Smooth muscle cell (in vitro differentiated cells): ENCODE data around the gene GPAM. TPM values are rescaled to one million over a fixed set of nuclear protein-coding genes. Genes with fewer than 3 reads are reported as not detected.
"Not testable (repeated sequence)": the region's sequence is repeated elsewhere in the genome, so short reads cannot be mapped to it uniquely, and the experiment has no call there.

Experiments used
- DNase-seq: peaks from one replicate; lab custom pipeline; 2025; ENCODE audit not compliant: unreplicated experiment; lab: John Stamatoyannopoulos, UW
- H2AFZ ChIP-seq: fragments of 200-600 bp; sonication (generic); 2 replicates; pipeline ENCODE4 v1.6.0; 2016; ENCODE audit warnings: antibody characterized with exemption, low read depth, mild to moderate bottlenecking
- H3F3A ChIP-seq: fragments of 200-600 bp; sonication (generic); 2 replicates; pipeline ENCODE4 v1.6.0; 2017; ENCODE audit warnings: antibody characterized with exemption, low read depth
- H3K27ac ChIP-seq: fragments of 200-600 bp; sonication (generic); 2 replicates; pipeline ENCODE4 v1.5.1; 2016; ENCODE audit warnings: low read depth, mild to moderate bottlenecking
- H3K27me3 ChIP-seq: fragments of 200-600 bp; sonication (generic); 2 replicates; pipeline ENCODE4 v1.6.1; 2016; ENCODE audit warnings: low read depth, mild to moderate bottlenecking
- H3K36me3 ChIP-seq: fragments of 200-600 bp; sonication (generic); 2 replicates; pipeline ENCODE4 v1.5.1; 2016; ENCODE audit warnings: low read depth
- H3K4me1 ChIP-seq: fragments of 200-600 bp; sonication (generic); 2 replicates; pipeline ENCODE4 v1.5.1; 2016; ENCODE audit warnings: low read depth
- H3K4me2 ChIP-seq: fragments of 200-600 bp; sonication (generic); 2 replicates; pipeline ENCODE4 v1.6.0; 2016; ENCODE audit warnings: mild to moderate bottlenecking
- H3K4me3 ChIP-seq: fragments of 200-600 bp; sonication (generic); 2 replicates; pipeline ENCODE4 v1.5.1; 2016; ENCODE audit warnings: mild to moderate bottlenecking
- H3K79me2 ChIP-seq: fragments of 200-600 bp; sonication (generic); 2 replicates; pipeline ENCODE4 v1.6.0; 2016; ENCODE audit warnings: low read depth, mild to moderate bottlenecking
- H3K9ac ChIP-seq: fragments of 200-600 bp; sonication (generic); 2 replicates; pipeline ENCODE4 v1.6.0; 2016; ENCODE audit warnings: low read depth
- H3K9me3 ChIP-seq: fragments of 200-600 bp; sonication (generic); replicated peaks from 2 replicates; pipeline ENCODE4 v1.5.1; 2016; ENCODE audit warnings: low read depth
- H4K20me1 ChIP-seq: fragments of 200-600 bp; sonication (generic); 2 replicates; pipeline ENCODE4 v1.6.0; 2016; ENCODE audit warnings: low read depth
- CTCF ChIP-seq: fragments of 200-600 bp; sonication (generic); IDR thresholded peaks from 2 replicates; pipeline ENCODE4 v1.5.1; 2017; ENCODE audit warnings: borderline replicate concordance, mild to moderate bottlenecking, antibody characterized with exemption; ENCODE audit not compliant: insufficient read depth, poor library complexity, severe bottlenecking
- WGBS: methylation state at CpG from one replicate; pipeline ENCODE4 v1.1.7; 2016; ENCODE audit warnings: low lambda C conversion rate; 5-methylcytosine and 5-hydroxymethylcytosine counted together
- polyA plus RNA-seq: library from polyadenylated mRNA; unstranded; fragments of >200 nt; fragmentation: Nextera tagmentation; extraction: Ambion mirVana; gene quantifications from 2 replicates; pipeline ENCODE4 v1.2.1, GENCODE V29; 2016
- total RNA-seq: library from RNA; depleted of rRNA; stranded (reverse); fragments of >200 nt; gene quantifications from 2 replicates; pipeline ENCODE4 v1.2.3, GENCODE V29; 2014

The GPAM gene
- total and polyA plus RNA-seq, 2 experiments from 2014 or later: 5.1 to 11.7 TPM

GRCh38 chr10:112202076-112202475, 18.5 kb upstream of the GPAM start:
- no peaks in the 10 kb centered on the region for H3K79me2 ChIP-seq
- no peaks in the 10 kb centered on the region for H3K27me3 ChIP-seq
- H3F3A ChIP-seq: no peaks in the 10 kb centered on the region
- no peaks in the 10 kb centered on the region for H3K36me3 ChIP-seq
- 85% methylated on average over 1 of the region's 1 CpG for WGBS
- peak overlapping the region; percentile 89 for H3K27ac ChIP-seq
- no peak for TF ChIP-seq CTCF
- H3K9ac ChIP-seq: no peak overlapping the region
- H3K4me1 ChIP-seq: no peaks in the 10 kb centered on the region
- no peak overlapping the region for H3K4me2 ChIP-seq
- no peaks in the 10 kb centered on the region for H4K20me1 ChIP-seq
- no peaks in the 10 kb centered on the region for H3K9me3 ChIP-seq
- H2AFZ ChIP-seq: no peak overlapping the region
- no peak overlapping the region for H3K4me3 ChIP-seq
- no peak for DNase-seq

GRCh38 chr10:112201334-112201733, 17.8 kb upstream of the GPAM start:
- Histone ChIP-seq H3K4me3 (no peak overlapping the region), H3K36me3 (no peaks in the 10 kb centered on the region), H3K79me2 (no peaks in the 10 kb centered on the region), H2AFZ (no peak overlapping the region), H3K9ac (no peak overlapping the region), H3K4me1 (no peaks in the 10 kb centered on the region), H4K20me1 (no peaks in the 10 kb centered on the region), H3K27me3 (no peaks in the 10 kb centered on the region), H3K4me2 (no peak overlapping the region), H3F3A (no peaks in the 10 kb centered on the region), H3K27ac (no peak overlapping the region), H3K9me3 (no peaks in the 10 kb centered on the region)
- no peak for TF ChIP-seq CTCF
- DNase-seq: no peak
- 71% methylated on average over 1 of the region's 1 CpG for WGBS

- DNase-seq, H3K27me3 ChIP-seq, H3K79me2 ChIP-seq, H3K4me2 ChIP-seq, H4K20me1 ChIP-seq, H2AFZ ChIP-seq, H3K27ac ChIP-seq, H3K4me3 ChIP-seq, H3K36me3 ChIP-seq, H3K9me3 ChIP-seq, H3F3A ChIP-seq, H3K9ac ChIP-seq, H3K4me1 ChIP-seq: not testable (repeated sequence)
- WGBS: 80% methylated on average over 5 of the region's 5 CpGs
Measured at GRCh38 chr10:112200259-112200658, 16.7 kb upstream of the GPAM start.

GRCh38 chr10:112197662-112198061, 14.1 kb upstream of the GPAM start:
- not testable (repeated sequence) for H3F3A ChIP-seq, H3K36me3 ChIP-seq, H3K4me1 ChIP-seq, H3K9me3 ChIP-seq, H2AFZ ChIP-seq, H3K27me3 ChIP-seq, H3K79me2 ChIP-seq, H3K27ac ChIP-seq, H3K9ac ChIP-seq, DNase-seq, H4K20me1 ChIP-seq, H3K4me2 ChIP-seq, H3K4me3 ChIP-seq
- 100% methylated on average over 2 of the region's 2 CpGs for WGBS

DNA sequence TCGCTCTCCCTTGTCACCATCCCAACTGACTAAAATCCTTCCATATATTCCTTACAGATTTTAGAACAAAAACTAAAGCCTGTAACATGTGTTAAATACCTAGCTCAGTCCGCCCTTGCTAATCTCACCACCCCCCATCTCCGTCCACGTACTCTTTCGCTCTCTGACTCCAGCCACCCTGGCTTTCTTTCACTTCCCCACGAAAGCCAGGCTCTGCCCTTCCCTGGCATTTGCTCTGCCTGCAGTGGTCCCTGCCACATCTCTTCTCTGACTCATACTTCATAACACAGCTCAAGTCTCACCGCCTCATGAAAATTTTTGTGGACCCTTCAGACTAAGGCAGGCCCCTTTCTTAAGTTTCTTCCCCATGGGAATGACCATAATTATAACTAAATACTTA, 11.7 kb upstream of the GPAM start:
- 69% methylated on average over 7 of the region's 7 CpGs for WGBS
- Histone ChIP-seq H3K36me3 (no peaks in the 10 kb centered on the region), H4K20me1 (no peaks in the 10 kb centered on the region), H3F3A (no peaks in the 10 kb centered on the region), H3K79me2 (no peaks in the 10 kb centered on the region), H3K9ac (no peak overlapping the region), H3K27me3 (peaks cover 3% of the 10 kb centered on the region), H3K27ac (no peak overlapping the region), H2AFZ (no peak overlapping the region), H3K4me1 (no peaks in the 10 kb centered on the region), H3K4me2 (no peak overlapping the region), H3K4me3 (no peak overlapping the region), H3K9me3 (no peaks in the 10 kb centered on the region)
- TF ChIP-seq CTCF: no peak
- no peak for DNase-seq
